ENCODE results near the gene HSP90AB1.

HSP90AB1 gene

GRCh38 chr6:44258921-44259320, 12.0 kb downstream of the HSP90AB1 start:
- TF ChIP-seq, protein P1, sequence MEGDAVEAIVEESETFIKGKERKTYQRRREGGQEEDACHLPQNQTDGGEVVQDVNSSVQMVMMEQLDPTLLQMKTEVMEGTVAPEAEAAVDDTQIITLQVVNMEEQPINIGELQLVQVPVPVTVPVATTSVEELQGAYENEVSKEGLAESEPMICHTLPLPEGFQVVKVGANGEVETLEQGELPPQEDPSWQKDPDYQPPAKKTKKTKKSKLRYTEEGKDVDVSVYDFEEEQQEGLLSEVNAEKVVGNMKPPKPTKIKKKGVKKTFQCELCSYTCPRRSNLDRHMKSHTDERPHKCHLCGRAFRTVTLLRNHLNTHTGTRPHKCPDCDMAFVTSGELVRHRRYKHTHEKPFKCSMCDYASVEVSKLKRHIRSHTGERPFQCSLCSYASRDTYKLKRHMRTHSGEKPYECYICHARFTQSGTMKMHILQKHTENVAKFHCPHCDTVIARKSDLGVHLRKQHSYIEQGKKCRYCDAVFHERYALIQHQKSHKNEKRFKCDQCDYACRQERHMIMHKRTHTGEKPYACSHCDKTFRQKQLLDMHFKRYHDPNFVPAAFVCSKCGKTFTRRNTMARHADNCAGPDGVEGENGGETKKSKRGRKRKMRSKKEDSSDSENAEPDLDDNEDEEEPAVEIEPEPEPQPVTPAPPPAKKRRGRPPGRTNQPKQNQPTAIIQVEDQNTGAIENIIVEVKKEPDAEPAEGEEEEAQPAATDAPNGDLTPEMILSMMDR (IDR thresholded peaks at IDR 0.05; ENCODE audit: low read depth, low read length) = no peak
- H3K4me1 ChIP-seq = no peaks in the 10 kb centered on the region; the same call in 1 of the 2 replicates

DNA sequence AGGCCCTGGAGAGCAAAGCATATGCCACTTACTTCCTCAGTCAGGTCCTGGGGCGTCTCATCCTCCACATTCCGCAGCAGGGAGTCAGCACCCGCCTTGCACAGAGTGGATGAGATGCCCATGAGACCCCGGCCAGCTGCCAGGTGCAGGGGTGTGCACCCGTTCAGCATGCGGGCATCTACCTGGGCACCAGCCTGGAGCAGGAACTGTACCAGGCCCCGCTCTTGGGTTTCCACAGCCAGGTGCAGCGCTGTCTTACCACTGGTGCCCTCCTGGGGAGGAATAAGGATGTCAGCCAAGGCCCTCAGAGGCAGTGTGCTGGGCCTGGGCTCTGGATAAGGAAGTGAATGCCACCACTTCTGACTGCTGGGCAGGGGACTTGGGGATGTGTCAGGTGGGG, 13.1 kb downstream of the HSP90AB1 start:
- Histone ChIP-seq H3K27me3 (no peaks in the 10 kb centered on the region), H3K36me3 (peaks cover 20% of the 10 kb centered on the region), H3K9me3 (no peaks in the 10 kb centered on the region), H3K4me3 (ENCODE audit: low read depth, low read length) (no peak overlapping the region), H3K4me1 (no peaks in the 10 kb centered on the region)
- TF ChIP-seq, protein P1 (IDR thresholded peaks at IDR 0.05; ENCODE audit: low read depth, low read length) = no peak
- no peak for DNase-seq

More at GRCh38 chr6:44258921-44259320, 12.0 kb downstream of the HSP90AB1 start:
- Histone ChIP-seq H3K9me3 (no peaks in the 10 kb centered on the region), H3K36me3 (peaks cover 31% of the 10 kb centered on the region), H3K4me3 (ENCODE audit: low read depth, low read length) (no peak overlapping the region), H3K27me3 (no peaks in the 10 kb centered on the region)
- DNase-seq = no peak

DNA sequence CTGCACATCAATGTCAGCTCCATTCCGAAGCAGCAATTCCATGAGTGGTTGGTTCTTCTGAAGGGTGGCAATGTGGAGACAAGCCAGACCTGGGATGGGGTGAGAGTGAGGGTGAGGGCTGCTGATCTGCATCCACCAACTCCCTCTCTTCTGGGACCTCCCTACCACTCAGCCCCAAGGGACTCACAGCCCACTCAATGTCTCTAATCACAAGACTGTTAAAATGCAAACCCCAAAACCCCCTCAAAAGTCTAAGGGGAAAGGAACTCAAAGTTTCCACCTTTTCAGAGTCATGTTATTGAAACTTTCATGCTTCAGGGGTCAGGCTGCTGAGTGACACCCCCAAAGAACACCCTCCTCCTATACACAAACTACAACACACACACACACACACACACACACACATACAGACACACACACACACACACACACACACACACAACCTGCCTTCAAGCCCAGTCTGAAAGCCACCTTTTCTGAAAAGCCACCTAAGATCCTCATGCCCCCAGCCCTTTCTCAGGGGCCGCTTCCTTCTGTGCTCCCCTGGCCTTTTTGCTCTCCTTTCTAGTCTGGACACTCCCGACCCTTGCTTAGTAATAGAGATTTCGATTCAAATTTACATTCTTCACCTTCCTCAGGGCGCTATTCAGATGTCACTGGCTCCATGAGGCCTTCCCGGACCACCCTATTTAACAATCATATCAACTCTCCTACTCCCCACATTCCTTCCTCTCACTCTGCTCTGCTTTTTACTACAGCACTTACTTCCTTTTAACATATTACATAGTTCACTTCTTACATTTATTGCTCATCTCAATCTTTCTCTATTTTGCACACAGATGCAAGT, 13.8 kb downstream of the HSP90AB1 start:
- DNase-seq = no peak
- Histone ChIP-seq H3K36me3 (peaks cover 14% of the 10 kb centered on the region), H3K4me3 (ENCODE audit: low read depth, low read length) (no peak overlapping the region), H3K4me1 (no peaks in the 10 kb centered on the region), H3K9me3 (no peaks in the 10 kb centered on the region), H3K27me3 (no peaks in the 10 kb centered on the region)
- TF ChIP-seq, protein P1 (IDR thresholded peaks at IDR 0.05; ENCODE audit: low read depth, low read length) = no peak

- TF ChIP-seq, protein P1 (IDR thresholded peaks at IDR 0.05; ENCODE audit: low read depth, low read length) = no peak
- Histone ChIP-seq H3K9me3 (no peaks in the 10 kb centered on the region), H3K36me3 (peaks cover 6% of the 10 kb centered on the region), H3K4me3 (ENCODE audit: low read depth, low read length) (no peak overlapping the region), H3K27me3 (no peaks in the 10 kb centered on the region), H3K4me1 (no peaks in the 10 kb centered on the region)
- no peak for DNase-seq
Measured at GRCh38 chr6:44261581-44261980, 14.7 kb downstream of the HSP90AB1 start.

GRCh38 chr6:44262467-44263353, 15.8 kb downstream of the HSP90AB1 start:
- Histone ChIP-seq H3K4me3 (ENCODE audit: low read depth, low read length) (peak overlapping the region; percentile 7; the same call in 1 of the 2 replicates), H3K36me3 (peaks cover 6% of the 10 kb centered on the region), H3K9me3 (no peaks in the 10 kb centered on the region), H3K4me1 (no peaks in the 10 kb centered on the region), H3K27me3 (no peaks in the 10 kb centered on the region)
- TF ChIP-seq, protein P1 (IDR thresholded peaks at IDR 0.05; ENCODE audit: low read depth, low read length) = no peak
- no peak for DNase-seq
